ENCODE data around the gene HEPACAM2.

The HEPACAM2 gene

DNA sequence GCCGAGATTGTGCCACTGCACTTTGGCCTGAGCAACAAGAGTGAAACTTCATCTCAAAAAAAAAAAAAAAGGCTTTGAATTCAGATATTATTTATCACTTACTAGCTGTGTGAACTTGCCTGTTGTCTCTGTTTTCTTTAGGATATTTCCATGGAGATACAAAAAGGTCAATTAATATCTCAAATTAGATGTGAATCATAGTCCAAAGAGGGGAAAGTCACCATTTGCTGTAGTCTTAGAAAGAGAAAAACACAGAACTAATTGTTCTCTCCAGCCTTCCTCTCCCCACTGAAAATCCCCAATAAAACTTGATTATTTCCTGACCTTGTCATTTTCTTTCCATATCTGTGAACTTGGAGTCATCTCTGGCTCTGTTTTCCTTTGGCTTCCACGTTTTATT lies 21.2 kb downstream of the HEPACAM2 start:
- H3K9ac ChIP-seq (ENCODE audit: low read length), result no peak overlapping the region
- no peaks in the 10 kb centered on the region for H3K27me3 ChIP-seq (ENCODE audit: insufficient read depth, low read length)
- H3K9me3 ChIP-seq (ENCODE audit: low read length), result no peaks in the 10 kb centered on the region
- H3K9me2 ChIP-seq (ENCODE audit: low read depth, low read length), result no peaks in the 10 kb centered on the region
- no peaks in the 10 kb centered on the region for H4K20me1 ChIP-seq (ENCODE audit: insufficient read depth, low read length)
- H3K4me2 ChIP-seq (ENCODE audit: low read length), result no peak overlapping the region
- no peaks in the 10 kb centered on the region for H3F3A ChIP-seq (ENCODE audit: insufficient read depth, low read length)
- no peak overlapping the region for H3K27ac ChIP-seq (ENCODE audit: low read depth, low read length, poor library complexity, severe bottlenecking)
- no peak overlapping the region for H2AFZ ChIP-seq (ENCODE audit: low read length)
- H3K4me1 ChIP-seq (ENCODE audit: insufficient read depth, low read length, severe bottlenecking), result no peaks in the 10 kb centered on the region
- H3K36me3 ChIP-seq (ENCODE audit: insufficient read depth, low read length), result no peaks in the 10 kb centered on the region
- no peaks in the 10 kb centered on the region for H3K79me2 ChIP-seq (ENCODE audit: insufficient read depth, low read length)
- H3K4me3 ChIP-seq (ENCODE audit: low read depth, low read length, poor library complexity, severe bottlenecking), result no peak overlapping the region
- TF ChIP-seq EZH2 (IDR thresholded peaks at IDR 0.05; ENCODE audit: borderline replicate concordance, low read length), result no peak
- TF ChIP-seq, protein P1, sequence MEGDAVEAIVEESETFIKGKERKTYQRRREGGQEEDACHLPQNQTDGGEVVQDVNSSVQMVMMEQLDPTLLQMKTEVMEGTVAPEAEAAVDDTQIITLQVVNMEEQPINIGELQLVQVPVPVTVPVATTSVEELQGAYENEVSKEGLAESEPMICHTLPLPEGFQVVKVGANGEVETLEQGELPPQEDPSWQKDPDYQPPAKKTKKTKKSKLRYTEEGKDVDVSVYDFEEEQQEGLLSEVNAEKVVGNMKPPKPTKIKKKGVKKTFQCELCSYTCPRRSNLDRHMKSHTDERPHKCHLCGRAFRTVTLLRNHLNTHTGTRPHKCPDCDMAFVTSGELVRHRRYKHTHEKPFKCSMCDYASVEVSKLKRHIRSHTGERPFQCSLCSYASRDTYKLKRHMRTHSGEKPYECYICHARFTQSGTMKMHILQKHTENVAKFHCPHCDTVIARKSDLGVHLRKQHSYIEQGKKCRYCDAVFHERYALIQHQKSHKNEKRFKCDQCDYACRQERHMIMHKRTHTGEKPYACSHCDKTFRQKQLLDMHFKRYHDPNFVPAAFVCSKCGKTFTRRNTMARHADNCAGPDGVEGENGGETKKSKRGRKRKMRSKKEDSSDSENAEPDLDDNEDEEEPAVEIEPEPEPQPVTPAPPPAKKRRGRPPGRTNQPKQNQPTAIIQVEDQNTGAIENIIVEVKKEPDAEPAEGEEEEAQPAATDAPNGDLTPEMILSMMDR (IDR thresholded peaks at IDR 0.05; ENCODE audit: low read length), result no peak

DNA sequence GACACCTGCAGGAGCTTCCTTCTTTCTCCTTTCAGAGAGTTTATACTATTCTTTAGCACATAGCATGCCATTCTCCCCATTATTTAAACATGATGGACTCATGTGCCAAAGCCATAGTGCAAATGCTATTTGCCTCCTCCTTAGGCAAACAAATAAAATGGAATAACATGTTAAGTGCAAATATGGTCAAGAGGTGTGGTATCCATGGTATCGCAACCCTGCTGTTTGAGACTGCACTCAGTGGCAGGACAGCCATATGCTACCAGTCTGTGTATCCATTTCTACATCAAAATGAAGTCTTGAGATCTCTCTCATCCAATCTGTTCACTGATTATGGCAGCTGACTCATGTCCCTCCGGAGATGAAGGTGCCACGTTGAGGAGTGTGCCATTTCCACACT lies 22.8 kb downstream of the HEPACAM2 start:
- H4K20me1 ChIP-seq (ENCODE audit: insufficient read depth, low read length), result no peaks in the 10 kb centered on the region
- H3K27ac ChIP-seq (ENCODE audit: low read depth, low read length, poor library complexity, severe bottlenecking), result no peak overlapping the region

DNA sequence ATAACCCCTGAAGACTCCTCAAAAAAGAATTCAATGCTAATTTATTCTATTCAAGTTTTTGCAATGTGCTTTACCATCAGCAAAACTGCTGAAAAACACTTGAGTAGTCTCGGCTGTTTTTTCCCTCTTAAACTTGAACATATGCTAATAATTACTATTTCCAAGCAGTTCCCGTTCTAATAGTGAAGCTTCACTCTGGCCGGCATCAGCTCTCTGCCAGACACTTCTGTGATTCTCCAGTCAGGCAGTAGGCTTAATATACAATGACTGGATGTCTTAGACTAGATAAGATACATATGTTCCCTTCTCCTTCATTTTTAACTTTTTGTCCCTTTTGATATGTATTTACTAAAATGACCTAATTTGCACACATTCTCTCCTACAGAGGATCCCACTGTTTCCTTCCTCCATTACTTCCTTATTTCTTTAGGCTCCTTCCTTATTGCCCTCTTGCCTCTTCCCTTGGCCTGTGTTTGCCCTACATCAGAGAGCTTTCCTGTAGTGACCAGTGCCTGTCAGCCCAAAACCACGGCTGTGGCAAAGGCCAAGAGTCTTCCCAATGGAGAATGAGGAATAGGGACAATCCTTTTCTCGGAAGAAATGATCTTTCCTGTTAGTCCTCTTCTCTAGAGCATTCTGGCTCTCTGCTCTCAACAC lies 23.5 kb downstream of the HEPACAM2 start:
- no peaks in the 10 kb centered on the region for H3K36me3 ChIP-seq (ENCODE audit: insufficient read depth, low read length)
- no peak overlapping the region for H3K27ac ChIP-seq (ENCODE audit: low read depth, low read length, poor library complexity, severe bottlenecking)
- H3K9me2 ChIP-seq (ENCODE audit: low read depth, low read length), result no peaks in the 10 kb centered on the region
- TF ChIP-seq EZH2 (IDR thresholded peaks at IDR 0.05; ENCODE audit: borderline replicate concordance, low read length), result no peak
- TF ChIP-seq, protein P1 (IDR thresholded peaks at IDR 0.05; ENCODE audit: low read length), result no peak
- H3K27me3 ChIP-seq (ENCODE audit: insufficient read depth, low read length), result no peaks in the 10 kb centered on the region
- no peak overlapping the region for H2AFZ ChIP-seq (ENCODE audit: low read length)
- no peak overlapping the region for H3K4me2 ChIP-seq (ENCODE audit: low read length)
- no peaks in the 10 kb centered on the region for H3K4me1 ChIP-seq (ENCODE audit: insufficient read depth, low read length, severe bottlenecking)
- no peaks in the 10 kb centered on the region for H3F3A ChIP-seq (ENCODE audit: insufficient read depth, low read length)
- no peak overlapping the region for H3K9ac ChIP-seq (ENCODE audit: low read length)
- no peaks in the 10 kb centered on the region for H3K79me2 ChIP-seq (ENCODE audit: insufficient read depth, low read length)
- H3K9me3 ChIP-seq (ENCODE audit: low read length), result no peaks in the 10 kb centered on the region
- H3K4me3 ChIP-seq (ENCODE audit: low read depth, low read length, poor library complexity, severe bottlenecking), result no peak overlapping the region
- no peaks in the 10 kb centered on the region for H4K20me1 ChIP-seq (ENCODE audit: insufficient read depth, low read length)

More for the DNA sequence above, 22.8 kb downstream of the HEPACAM2 start:
- TF ChIP-seq EZH2 (IDR thresholded peaks at IDR 0.05; ENCODE audit: borderline replicate concordance, low read length), result no peak
- TF ChIP-seq, protein P1 (IDR thresholded peaks at IDR 0.05; ENCODE audit: low read length), result no peak
- Histone ChIP-seq H3K4me2 (ENCODE audit: low read length) (no peak overlapping the region), H2AFZ (ENCODE audit: low read length) (no peak overlapping the region), H3K9ac (ENCODE audit: low read length) (no peak overlapping the region), H3K9me2 (ENCODE audit: low read depth, low read length) (no peaks in the 10 kb centered on the region), H3K9me3 (ENCODE audit: low read length) (no peaks in the 10 kb centered on the region), H3K36me3 (ENCODE audit: insufficient read depth, low read length) (no peaks in the 10 kb centered on the region), H3K79me2 (ENCODE audit: insufficient read depth, low read length) (no peaks in the 10 kb centered on the region), H3K4me3 (ENCODE audit: low read depth, low read length, poor library complexity, severe bottlenecking) (no peak overlapping the region), H3K4me1 (ENCODE audit: insufficient read depth, low read length, severe bottlenecking) (no peaks in the 10 kb centered on the region), H3K27me3 (ENCODE audit: insufficient read depth, low read length) (no peaks in the 10 kb centered on the region), H3F3A (ENCODE audit: insufficient read depth, low read length) (no peaks in the 10 kb centered on the region)

Data from OCI-LY1 (cell line).